ENCODE data around the gene GMDS. TPM values are rescaled to one million over a fixed set of nuclear protein-coding genes. Genes with fewer than 3 reads are reported as not detected.

The GMDS gene
- total and polyA plus RNA-seq, 2 of the 8 experiments (the other 6 are each of a cell fraction or from before 2014, with no cell fraction given): 16.8 to 50.0 TPM

DNA sequence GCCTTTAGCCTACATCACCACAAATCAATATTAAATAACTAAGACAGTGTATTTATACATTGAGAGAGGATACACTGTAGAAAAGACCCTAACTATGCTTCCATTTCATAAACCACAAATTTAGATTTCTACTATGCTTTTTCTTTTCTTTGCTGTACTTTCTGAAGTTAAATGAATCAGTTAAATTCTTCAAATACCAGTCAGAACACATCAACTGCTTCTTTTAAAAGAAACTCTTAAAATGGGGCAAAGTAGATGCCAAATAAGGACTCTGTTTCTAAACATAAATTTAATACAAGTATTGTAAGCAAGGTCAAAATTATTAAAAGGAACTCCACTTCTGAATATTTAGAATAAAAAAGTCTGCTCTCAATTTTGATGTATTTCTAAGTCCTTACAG lies 76.9 kb downstream of the GMDS start:
- Histone ChIP-seq H4K91ac (replicated peaks; ENCODE audit: insufficient read length, low read length) (no peak overlapping the region), H3K9ac (replicated peaks in 1 of 4; ENCODE audit: extremely low read depth in 1 of 4, low read depth in 3 of 4, low read length in 3 of 4) (no peak overlapping the region), H3K36me3 (ENCODE audit: control insufficient read depth in 2 of 4, insufficient read depth in 4 of 4, low read length in 3 of 4) (0 out of 8 replicates have a peak, but pooled peaks cover 0 to 7% (median 0%) of the 10 kb centered on the region in 4 experiments), H3K79me2 (ENCODE audit: control insufficient read depth in 1 of 2, insufficient read depth in 2 of 2, low read length in 2 of 2) (peaks cover 0 to 26% of the 10 kb centered on the region in 2 experiments; a peak in 2 of 4 replicates), H2BK5ac (ENCODE audit: low read depth, low read length) (no peak overlapping the region), H3K79me1 (ENCODE audit: low read depth, low read length) (0 out of 2 replicates have a peak, but pooled peaks cover 3% of the 10 kb centered on the region), H3K9me3 (ENCODE audit: insufficient read depth in 2 of 2, low read depth in 1 of 2, low read length in 1 of 2) (peaks cover 7 to 13% of the 10 kb centered on the region in 2 experiments; a peak in 3 of 4 replicates), H2AK5ac (ENCODE audit: low read depth, low read length) (no peak overlapping the region), H3K27me3 (replicated peaks in 1 of 4; ENCODE audit: control insufficient read depth in 3 of 4, extremely low read depth in 1 of 4, insufficient read depth in 3 of 4, low read length in 3 of 4) (no peaks in the 10 kb centered on the region), H2AFZ (ENCODE audit: low read length) (no peak overlapping the region), H2BK20ac (ENCODE audit: low read length) (no peak overlapping the region), H3K23me2 (ENCODE audit: low read depth, low read length) (no peaks in the 10 kb centered on the region), H3K4ac (replicated peaks; ENCODE audit: insufficient read length, low read depth, low read length) (no peak overlapping the region), H4K20me1 (replicated peaks in 1 of 2; ENCODE audit: control insufficient read depth in 1 of 2, insufficient read depth in 2 of 2, low read length in 2 of 2) (no peaks in the 10 kb centered on the region), H3K23ac (ENCODE audit: insufficient read length) (no peak overlapping the region), H3K4me1 (replicated peaks in 1 of 4; ENCODE audit: control insufficient read depth in 3 of 4, insufficient read depth in 4 of 4, low read length in 3 of 4) (peaks cover 0 to 3% (median 0%) of the 10 kb centered on the region in 4 experiments; a peak in 1 of 7 replicates), H2BK120ac (replicated peaks; ENCODE audit: low read depth, low read length) (no peak overlapping the region), H4K5ac (ENCODE audit: insufficient read length, low read depth, low read length) (no peak overlapping the region), H2BK15ac (ENCODE audit: low read length) (no peak overlapping the region), H3K4me3 (ENCODE audit: extremely low read depth in 1 of 4, insufficient read depth in 2 of 4, low read depth in 3 of 4, low read length in 4 of 4) (no peak overlapping the region), H3K27ac (ENCODE audit: low read depth, low read length) (no peak overlapping the region), H4K8ac (ENCODE audit: extremely low read depth, insufficient read depth, low read length) (no peak overlapping the region), H2BK12ac (ENCODE audit: low read depth, low read length) (no peak overlapping the region; the same call in 1 of the 2 replicates), H3K14ac (ENCODE audit: insufficient read length) (no peak overlapping the region), H3K56ac (replicated peaks; ENCODE audit: insufficient read length, low read depth, low read length) (no peak overlapping the region), H3K4me2 (ENCODE audit: insufficient read depth in 1 of 2, low read depth in 2 of 2, low read length in 2 of 2) (no peak overlapping the region), H3K18ac (ENCODE audit: extremely low read depth, low read length) (no peak overlapping the region)
- DNase-seq (ENCODE audit: low read depth in 1 of 2, low spot score in 2 of 2): no peak
- TF ChIP-seq, protein P1, sequence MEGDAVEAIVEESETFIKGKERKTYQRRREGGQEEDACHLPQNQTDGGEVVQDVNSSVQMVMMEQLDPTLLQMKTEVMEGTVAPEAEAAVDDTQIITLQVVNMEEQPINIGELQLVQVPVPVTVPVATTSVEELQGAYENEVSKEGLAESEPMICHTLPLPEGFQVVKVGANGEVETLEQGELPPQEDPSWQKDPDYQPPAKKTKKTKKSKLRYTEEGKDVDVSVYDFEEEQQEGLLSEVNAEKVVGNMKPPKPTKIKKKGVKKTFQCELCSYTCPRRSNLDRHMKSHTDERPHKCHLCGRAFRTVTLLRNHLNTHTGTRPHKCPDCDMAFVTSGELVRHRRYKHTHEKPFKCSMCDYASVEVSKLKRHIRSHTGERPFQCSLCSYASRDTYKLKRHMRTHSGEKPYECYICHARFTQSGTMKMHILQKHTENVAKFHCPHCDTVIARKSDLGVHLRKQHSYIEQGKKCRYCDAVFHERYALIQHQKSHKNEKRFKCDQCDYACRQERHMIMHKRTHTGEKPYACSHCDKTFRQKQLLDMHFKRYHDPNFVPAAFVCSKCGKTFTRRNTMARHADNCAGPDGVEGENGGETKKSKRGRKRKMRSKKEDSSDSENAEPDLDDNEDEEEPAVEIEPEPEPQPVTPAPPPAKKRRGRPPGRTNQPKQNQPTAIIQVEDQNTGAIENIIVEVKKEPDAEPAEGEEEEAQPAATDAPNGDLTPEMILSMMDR (IDR thresholded peaks at IDR 0.05; ENCODE audit: control extremely low read depth in 1 of 3, insufficient read depth in 1 of 3, low read depth in 1 of 3, low read length in 3 of 3): no peak
- TF ChIP-seq POLR2AphosphoS5 (IDR thresholded peaks at IDR 0.05; ENCODE audit: low read depth, low read length) (no peak), BACH1 (IDR thresholded peaks at IDR 0.05; ENCODE audit: low read length) (no peak), EGR1 (IDR thresholded peaks at IDR 0.05; ENCODE audit: borderline replicate concordance, low read depth, low read length) (no peak), NRF1 (IDR thresholded peaks at IDR 0.05; ENCODE audit: low read depth, low read length) (no peak)
- CTCF ChIA-PET (ENCODE audit: partially characterized antibody): interaction anchor here (2.3 kb wide), 1 partner anchor 10 kb away, joined by 8 read pairs; no protein-coding TSS in a partner anchor
- POLR2A ChIA-PET (ENCODE audit: partially characterized antibody): no interaction called here
- no peak for FAIRE-seq
